Liver (tissue), 9 donors: Measurements from ENCODE around the gene C12orf76. TPM values are rescaled to one million over a fixed set of nuclear protein-coding genes. Genes with fewer than 3 reads are reported as not detected.

Source experiments
- DNase-seq: peaks from one replicate; pipeline ENCODE4 v3.0.0-alpha.2; 2017; ENCODE audit warnings: low spot score
- H3K27ac ChIP-seq, 2 donors: one replicate each; pipeline ENCODE4 v1.7.0; 2013; ENCODE audit warnings: inconsistent platforms in 2 of 2, low read length in 2 of 2, control low read depth in 1 of 2, low read depth in 1 of 2, mild to moderate bottlenecking in 1 of 2
- H3K27me3 ChIP-seq, 4 donors: one replicate each; pipeline versions ENCODE4 v1.6.1 to v1.7.0; 2013; ENCODE audit warnings: low read length in 3 of 4, inconsistent platforms in 1 of 4, mild to moderate bottlenecking in 1 of 4, moderate library complexity in 1 of 4; ENCODE audit not compliant: control insufficient read depth in 4 of 4, insufficient read depth in 4 of 4
- H3K36me3 ChIP-seq, 4 donors: one replicate each; pipeline versions ENCODE4 v1.6.1 to v1.7.0; 2013; ENCODE audit warnings: low read length in 3 of 4, mild to moderate bottlenecking in 3 of 4, low read depth in 1 of 4, moderate library complexity in 1 of 4; ENCODE audit not compliant: control insufficient read depth in 4 of 4, insufficient read depth in 3 of 4
- H3K4me1 ChIP-seq, 4 donors: one replicate each; pipeline versions ENCODE4 v1.6.1 to v1.7.0; 2013; ENCODE audit warnings: low read length in 3 of 4, mild to moderate bottlenecking in 3 of 4, moderate library complexity in 1 of 4; ENCODE audit not compliant: control insufficient read depth in 4 of 4, insufficient read depth in 4 of 4
- H3K4me3 ChIP-seq, 3 donors: one replicate each; pipeline versions ENCODE4 v1.6.1 to v1.7.0; 2013; ENCODE audit warnings: low read length in 3 of 3, control low read depth in 1 of 3, low read depth in 1 of 3, mild to moderate bottlenecking in 1 of 3
- H3K9ac ChIP-seq, 2 donors: one replicate each; pipeline ENCODE4 v1.7.0; 2013; ENCODE audit warnings: low read length in 2 of 2, mild to moderate bottlenecking in 2 of 2, moderate library complexity in 2 of 2, control low read depth in 1 of 2, low read depth in 1 of 2
- H3K9me3 ChIP-seq, 4 donors: one replicate each; pipeline versions ENCODE4 v1.6.1 to v1.7.0; 2013; ENCODE audit warnings: low read length in 3 of 4; ENCODE audit not compliant: control insufficient read depth in 4 of 4
- ATF3 ChIP-seq: IDR thresholded peaks from 2 replicates; pipeline ENCODE4 v1.6.1; 2016; ENCODE audit warnings: antibody characterized with exemption
- CTCF ChIP-seq: fragments of 150-350 bp; IDR thresholded peaks from 2 replicates; pipeline ENCODE4 v1.5.1; 2017; ENCODE audit warnings: improper control_type of control experiment, low read depth, low read length; ENCODE audit not compliant: missing input control
- EGR1 ChIP-seq, 2 donors: IDR thresholded peaks; 2 replicates each; pipeline ENCODE4 v1.6.1; 2016 to 2018; ENCODE audit warnings: antibody characterized with exemption in 2 of 2, low read depth in 2 of 2
- FOXA1 ChIP-seq: IDR thresholded peaks from 2 replicates; pipeline ENCODE4 v1.6.1; 2016; ENCODE audit warnings: antibody characterized with exemption
- FOXA2 ChIP-seq: IDR thresholded peaks from 2 replicates; pipeline ENCODE4 v1.6.1; 2016; ENCODE audit warnings: antibody characterized with exemption
- GABPA ChIP-seq, 2 donors: IDR thresholded peaks in 1 of 2; conservative IDR thresholded peaks in 1 of 2; 2 replicates each; pipeline ENCODE4 v1.6.1; 2016; ENCODE audit warnings: antibody characterized with exemption in 2 of 2, mild to moderate bottlenecking in 1 of 2, moderate library complexity in 1 of 2
- HNF4A ChIP-seq, 2 donors: conservative IDR thresholded peaks; 2 replicates each; pipeline ENCODE4 v1.6.1; 2016; ENCODE audit warnings: antibody characterized with exemption in 2 of 2, mild to moderate bottlenecking in 2 of 2
- HNF4G ChIP-seq: IDR thresholded peaks from 2 replicates; pipeline ENCODE4 v1.6.1; 2016; ENCODE audit warnings: antibody characterized with exemption
- JUND ChIP-seq, 2 donors: IDR thresholded peaks; 2 replicates each; pipeline ENCODE4 v1.6.1; 2016; ENCODE audit warnings: antibody characterized with exemption in 2 of 2
- MAX ChIP-seq: IDR thresholded peaks from 2 replicates; pipeline ENCODE4 v1.6.1; 2016; ENCODE audit warnings: antibody characterized with exemption
- RAD21 ChIP-seq, 2 donors: IDR thresholded peaks; 2 replicates each; pipeline ENCODE4 v1.6.1; 2016; ENCODE audit warnings: antibody characterized with exemption in 2 of 2, mild to moderate bottlenecking in 2 of 2
- RXRA ChIP-seq, 2 donors: IDR thresholded peaks; 2 replicates each; pipeline ENCODE4 v1.6.1; 2017 to 2018; ENCODE audit warnings: antibody characterized with exemption in 2 of 2, mild to moderate bottlenecking in 1 of 2
- SP1 ChIP-seq: IDR thresholded peaks from 2 replicates; pipeline ENCODE4 v1.6.1; 2018; ENCODE audit warnings: antibody characterized with exemption, mild to moderate bottlenecking
- TAF1 ChIP-seq: conservative IDR thresholded peaks from 2 replicates; pipeline ENCODE4 v1.6.1; 2016; ENCODE audit warnings: antibody characterized with exemption, mild to moderate bottlenecking
- YY1 ChIP-seq: IDR thresholded peaks from 2 replicates; pipeline ENCODE4 v1.6.1; 2016; ENCODE audit warnings: antibody characterized with exemption, mild to moderate bottlenecking
- WGBS: extraction: QIAGEN DNeasy Blood & Tissue Kit; methylation state at CpG from one replicate; pipeline ENCODE4 v1.1.7; 2013; 5-methylcytosine and 5-hydroxymethylcytosine counted together
- polyA plus RNA-seq, 2 donors: library from polyadenylated mRNA; stranded (reverse) in 1 of 2; unstranded in 1 of 2; fragments of 200-250 nt in 1 of 2; fragments of >200 nt in 1 of 2; fragmentation: Nextera tagmentation in 1 of 2; extraction: Ambion mirVana in 1 of 2; gene quantifications; one replicate each; pipeline versions ENCODE4 v1.2.1 to v1.2.3, GENCODE V29; 2013 to 2015
- total RNA-seq, 2 donors: library from RNA; depleted of rRNA; stranded (reverse); fragments of >200 nt; gene quantifications; one replicate each; pipeline ENCODE4 v1.2.3, GENCODE V29; 2014
- TF ChIP-seq, protein P1 (sequence below): IDR thresholded peaks from 2 replicates; pipeline ENCODE4 v1.6.1; 2016; ENCODE audit warnings: antibody characterized with exemption
- donor health status: healthy.
- donor health status: healthy.
- donor health status: healthy.
- donor health status: healthy.
- donor health status: healthy.

C12orf76 gene
- total and polyA plus RNA-seq, 4 donors, result 5.6 to 22.4 (median 6.1) TPM

DNA sequence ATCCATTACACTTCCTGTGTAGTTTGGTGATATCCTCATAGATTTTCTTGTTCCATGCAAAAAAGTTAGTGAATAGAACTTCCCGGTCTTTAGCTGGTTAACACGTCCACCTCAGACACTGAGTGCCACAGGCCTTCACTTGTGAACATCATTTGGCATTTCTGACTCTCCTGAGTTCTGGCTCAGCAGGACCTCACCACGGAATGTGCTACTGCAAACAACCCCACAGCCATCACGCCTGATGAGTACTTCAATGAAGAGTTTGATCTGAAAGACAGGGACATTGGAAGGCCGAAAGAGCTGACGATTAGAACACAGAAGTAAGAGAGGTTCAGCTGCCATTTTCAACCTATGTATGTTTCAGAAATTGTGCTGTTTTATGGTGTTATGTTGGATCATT, 20.0 kb downstream of the C12orf76 start:
- Histone ChIP-seq H3K27ac (no peak overlapping the region), H3K9ac (no peak overlapping the region), H3K9me3 (no peaks in the 10 kb centered on the region), H3K27me3 (no peaks in the 10 kb centered on the region), H3K4me3 (no peak overlapping the region), H3K36me3 (peaks cover 3 to 42% (median 21%) of the 10 kb centered on the region in 4 donors), H3K4me1 (peaks cover 0 to 21% (median 17%) of the 10 kb centered on the region in 4 donors)
- 93% methylated on average over 6 of the region's 6 CpGs for WGBS
- DNase-seq, result no peak
- no peak for TF ChIP-seq GABPA (IDR thresholded peaks at IDR 0.05 in 1 of 2, conservative IDR thresholded peaks at IDR 0.05 in 1 of 2)
- no peak for TF ChIP-seq RXRA (IDR thresholded peaks at IDR 0.05)

DNA sequence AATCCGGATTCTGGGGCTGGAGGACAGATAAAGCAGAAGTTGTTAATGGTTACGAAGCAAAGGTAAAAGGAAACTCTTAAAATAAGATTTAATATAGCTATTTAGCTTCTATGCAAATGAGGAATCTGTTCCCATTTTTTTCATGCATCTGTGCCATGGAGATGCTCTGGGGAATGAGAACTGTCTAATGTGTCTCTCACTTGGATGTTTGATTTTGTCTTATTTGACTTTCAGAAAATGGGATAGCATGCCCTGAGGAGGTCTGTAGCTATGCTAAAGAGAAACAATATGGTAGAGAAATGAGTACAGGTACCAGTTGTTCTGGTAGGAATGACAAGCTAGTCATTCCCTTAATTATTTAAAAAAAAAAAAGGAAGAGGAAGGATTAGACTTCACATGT, 24.3 kb downstream of the C12orf76 start:
- H3K36me3 ChIP-seq, result peaks cover 2 to 33% (median 21%) of the 10 kb centered on the region in 4 donors
- peaks cover 4 to 26% (median 23%) of the 10 kb centered on the region in 4 donors for H3K4me1 ChIP-seq
- WGBS, result 88% methylated on average over 2 of the region's 2 CpGs
- no peak overlapping the region for H3K4me3 ChIP-seq
- DNase-seq, result no peak
- H3K27ac ChIP-seq, result peak overlapping the region in 1 of 2 donors; percentile 18
- H3K27me3 ChIP-seq, result no peaks in the 10 kb centered on the region
- H3K9me3 ChIP-seq, result no peaks in the 10 kb centered on the region
- no peak overlapping the region for H3K9ac ChIP-seq
- TF ChIP-seq, protein P1, sequence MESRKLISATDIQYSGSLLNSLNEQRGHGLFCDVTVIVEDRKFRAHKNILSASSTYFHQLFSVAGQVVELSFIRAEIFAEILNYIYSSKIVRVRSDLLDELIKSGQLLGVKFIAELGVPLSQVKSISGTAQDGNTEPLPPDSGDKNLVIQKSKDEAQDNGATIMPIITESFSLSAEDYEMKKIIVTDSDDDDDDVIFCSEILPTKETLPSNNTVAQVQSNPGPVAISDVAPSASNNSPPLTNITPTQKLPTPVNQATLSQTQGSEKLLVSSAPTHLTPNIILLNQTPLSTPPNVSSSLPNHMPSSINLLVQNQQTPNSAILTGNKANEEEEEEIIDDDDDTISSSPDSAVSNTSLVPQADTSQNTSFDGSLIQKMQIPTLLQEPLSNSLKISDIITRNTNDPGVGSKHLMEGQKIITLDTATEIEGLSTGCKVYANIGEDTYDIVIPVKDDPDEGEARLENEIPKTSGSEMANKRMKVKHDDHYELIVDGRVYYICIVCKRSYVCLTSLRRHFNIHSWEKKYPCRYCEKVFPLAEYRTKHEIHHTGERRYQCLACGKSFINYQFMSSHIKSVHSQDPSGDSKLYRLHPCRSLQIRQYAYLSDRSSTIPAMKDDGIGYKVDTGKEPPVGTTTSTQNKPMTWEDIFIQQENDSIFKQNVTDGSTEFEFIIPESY, result no peak
- no peak for TF ChIP-seq JUND (IDR thresholded peaks at IDR 0.05)
- no peak for TF ChIP-seq EGR1 (IDR thresholded peaks at IDR 0.05; ENCODE audit: low read depth in 2 of 2)
- TF ChIP-seq SP1, result no peak
- TF ChIP-seq HNF4G, result no peak
- no peak for TF ChIP-seq FOXA2
- no peak for TF ChIP-seq TAF1
- TF ChIP-seq RXRA (IDR thresholded peaks at IDR 0.05), result no peak
- TF ChIP-seq CTCF, result no peak
- no peak for TF ChIP-seq MAX

- Histone ChIP-seq H3K9me3 (no peaks in the 10 kb centered on the region), H3K4me1 (peaks cover 4 to 26% (median 23%) of the 10 kb centered on the region in 4 donors), H3K27ac (peak overlapping the region; percentile 14 to 18), H3K36me3 (peaks cover 2 to 35% (median 23%) of the 10 kb centered on the region in 4 donors), H3K27me3 (no peaks in the 10 kb centered on the region), H3K4me3 (no peak overlapping the region), H3K9ac (no peak overlapping the region)
- no peak for DNase-seq
- 80% methylated on average over 5 of the region's 5 CpGs for WGBS
- TF ChIP-seq FOXA2 (no peak), GABPA (IDR thresholded peaks at IDR 0.05 in 1 of 2, conservative IDR thresholded peaks at IDR 0.05 in 1 of 2) (no peak), FOXA1 (no peak), RAD21 (IDR thresholded peaks at IDR 0.05) (peak; percentile 14 to 30), HNF4A (conservative IDR thresholded peaks at IDR 0.05) (peak; percentile 55 to 73), HNF4G (no peak), SP1 (peak; percentile 29), MAX (peak; percentile 15), EGR1 (IDR thresholded peaks at IDR 0.05; ENCODE audit: low read depth in 2 of 2) (no peak), ATF3 (no peak), JUND (IDR thresholded peaks at IDR 0.05) (peak in 1 of 2 donors; percentile 64), TAF1 (no peak), CTCF (no peak), YY1 (peak; percentile 58)
- TF ChIP-seq, protein P1, result peak; percentile 49
Observed at GRCh38 chr12:110023059-110023980, 25.0 kb downstream of the C12orf76 start.
